Suprapubic skin (tissue), 4 donors: ENCODE measurements around the gene KRTAP10-5.

Source experiments
- EP300 ChIP-seq: sonication (generic); formaldehyde crosslinking; IDR thresholded peaks from one replicate; pipeline ENCODE4 v1.6.1; 2017; ENCODE audit warnings: antibody characterized with exemption
- POLR2A ChIP-seq, 2 donors: fragments of 450-650 bp; IDR thresholded peaks; one replicate each; pipeline ENCODE4 v1.6.1; 2017; ENCODE audit warnings: antibody characterized with exemption in 2 of 2, mild to moderate bottlenecking in 2 of 2, moderate library complexity in 2 of 2
- POLR2AphosphoS5 ChIP-seq, 3 donors: sonication (generic); formaldehyde crosslinking; IDR thresholded peaks; one replicate each; pipeline ENCODE4 v1.6.1; 2017; ENCODE audit warnings: antibody characterized with exemption in 3 of 3
- TF ChIP-seq, protein P1 (sequence below), 2 donors: fragments of 200-600 bp in 1 of 2; fragments of 450-650 bp in 1 of 2; sonication (generic) in 1 of 2; IDR thresholded peaks; one replicate each; pipeline ENCODE4 v1.5.1; 2016 to 2019; ENCODE audit warnings: antibody characterized with exemption in 2 of 2, mild to moderate bottlenecking in 1 of 2, moderate library complexity in 1 of 2

DNA sequence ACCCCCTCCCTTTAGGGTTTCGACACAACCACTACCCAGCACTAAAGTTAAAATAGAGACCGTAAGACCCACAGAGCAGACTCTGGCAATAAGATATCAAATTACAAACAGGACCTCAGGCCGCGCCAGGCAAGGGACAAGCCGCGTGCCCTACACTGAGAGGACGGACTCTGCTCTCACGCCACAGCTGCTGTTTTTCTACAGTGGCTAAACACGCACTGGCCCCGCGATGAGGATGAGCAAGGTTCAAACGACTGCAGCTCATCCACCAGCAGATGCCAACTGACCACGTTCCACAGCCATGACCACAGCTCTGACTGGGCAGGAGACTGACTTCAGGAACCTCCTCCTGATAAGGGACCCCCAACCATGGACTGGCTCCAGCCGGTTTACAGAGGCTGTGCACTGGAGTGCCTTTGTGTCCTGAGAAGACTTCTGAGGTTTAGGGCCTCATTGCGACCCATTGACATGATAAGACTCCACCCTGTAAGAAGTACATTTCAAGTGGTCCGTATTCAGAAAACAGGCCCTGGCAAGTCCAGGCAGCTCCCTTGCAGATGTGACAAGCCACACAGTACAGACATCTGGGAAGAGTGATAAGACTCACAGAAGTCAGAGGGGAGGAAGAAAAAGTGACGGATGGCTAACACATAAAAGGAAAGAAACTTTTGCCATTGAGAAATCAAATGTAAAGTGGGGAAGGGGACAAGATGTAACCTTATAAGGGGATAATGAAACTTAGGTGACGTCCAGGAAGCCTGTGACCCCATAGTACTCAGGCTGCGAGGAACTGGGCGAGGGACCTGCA lies 13.4 kb upstream of the KRTAP10-5 start:
- TF ChIP-seq POLR2A (IDR thresholded peaks at IDR 0.05) (no peak), POLR2AphosphoS5 (IDR thresholded peaks at IDR 0.05) (no peak), EP300 (no peak)
- TF ChIP-seq, protein P1, sequence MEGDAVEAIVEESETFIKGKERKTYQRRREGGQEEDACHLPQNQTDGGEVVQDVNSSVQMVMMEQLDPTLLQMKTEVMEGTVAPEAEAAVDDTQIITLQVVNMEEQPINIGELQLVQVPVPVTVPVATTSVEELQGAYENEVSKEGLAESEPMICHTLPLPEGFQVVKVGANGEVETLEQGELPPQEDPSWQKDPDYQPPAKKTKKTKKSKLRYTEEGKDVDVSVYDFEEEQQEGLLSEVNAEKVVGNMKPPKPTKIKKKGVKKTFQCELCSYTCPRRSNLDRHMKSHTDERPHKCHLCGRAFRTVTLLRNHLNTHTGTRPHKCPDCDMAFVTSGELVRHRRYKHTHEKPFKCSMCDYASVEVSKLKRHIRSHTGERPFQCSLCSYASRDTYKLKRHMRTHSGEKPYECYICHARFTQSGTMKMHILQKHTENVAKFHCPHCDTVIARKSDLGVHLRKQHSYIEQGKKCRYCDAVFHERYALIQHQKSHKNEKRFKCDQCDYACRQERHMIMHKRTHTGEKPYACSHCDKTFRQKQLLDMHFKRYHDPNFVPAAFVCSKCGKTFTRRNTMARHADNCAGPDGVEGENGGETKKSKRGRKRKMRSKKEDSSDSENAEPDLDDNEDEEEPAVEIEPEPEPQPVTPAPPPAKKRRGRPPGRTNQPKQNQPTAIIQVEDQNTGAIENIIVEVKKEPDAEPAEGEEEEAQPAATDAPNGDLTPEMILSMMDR (IDR thresholded peaks at IDR 0.05) = no peak
